Stimulated activated naive B cell treated with anti-CD40 and anti-IgM and Interleukin-4, amounts not matched to agents 10 μg/mL and 1 μg/mL and 100 μg/mL, for 72 hours (primary cell): ENCODE data around the gene BICD1.
A peak's percentile ranks its signal among the peaks of the same experiment; 100 is the strongest.

ENCODE experiments used
- ATAC-seq, 2 donors: fragments of 150-1000 bp; cut with Tn5 transposase; replicated peaks; 2 replicates each; pipeline ENCODE4 v1.10.0; 2021; ENCODE audit warnings: moderate library complexity in 1 of 2
- DNase-seq: peaks from one replicate; pipeline ENCODE4 v3.0.0; 2021
- H3K27ac Mint-ChIP-seq: one replicate; pipeline ENCODE4 v1.8.0; 2022; ENCODE audit warnings: mild to moderate bottlenecking, mixed read lengths
- H3K27me3 Mint-ChIP-seq, 2 donors: one replicate each; pipeline ENCODE4 v1.8.0; 2022; ENCODE audit warnings: mixed read lengths in 2 of 2
- H3K36me3 Mint-ChIP-seq, 2 donors: one replicate each; pipeline ENCODE4 v1.8.0; 2022; ENCODE audit warnings: mixed read lengths in 2 of 2, mild to moderate bottlenecking in 1 of 2
- H3K4me1 Mint-ChIP-seq, 2 donors: one replicate each; pipeline ENCODE4 v1.8.0; 2022; ENCODE audit warnings: mixed read lengths in 2 of 2, mild to moderate bottlenecking in 1 of 2
- H3K4me3 Mint-ChIP-seq, 2 donors: one replicate each; pipeline ENCODE4 v1.8.0; 2022; ENCODE audit warnings: mild to moderate bottlenecking in 2 of 2, mixed read lengths in 2 of 2, moderate library complexity in 1 of 2
- H3K9me3 Mint-ChIP-seq, 2 donors: one replicate each; pipeline ENCODE4 v1.8.0; 2022; ENCODE audit warnings: mixed read lengths in 2 of 2, mild to moderate bottlenecking in 1 of 2

The BICD1 gene

GRCh38 chr12:32382226-32382625, 275.6 kb downstream of the BICD1 start:
- H3K9me3 Mint-ChIP-seq = no peaks in the 10 kb centered on the region
- DNase-seq (no peak), ATAC-seq (no peak)
- H3K27ac Mint-ChIP-seq = no peak overlapping the region
- no peaks in the 10 kb centered on the region for H3K36me3 Mint-ChIP-seq
- H3K27me3 Mint-ChIP-seq = no peaks in the 10 kb centered on the region
- H3K4me1 Mint-ChIP-seq = no peaks in the 10 kb centered on the region
- no peak overlapping the region for H3K4me3 Mint-ChIP-seq

GRCh38 chr12:32390572-32391219, 284.0 kb downstream of the BICD1 start:
- Mint-ChIP-seq H3K9me3 (no peaks in the 10 kb centered on the region), H3K27ac (peak overlapping the region; percentile 75), H3K4me3 (peak overlapping the region; percentile 80 to 85), H3K27me3 (peaks cover 5 to 20% of the 10 kb centered on the region in 2 donors), H3K36me3 (peaks cover 0 to 3% of the 10 kb centered on the region in 2 donors), H3K4me1 (peaks cover 0 to 6% of the 10 kb centered on the region in 2 donors)
- ATAC-seq (peak; percentile 83 to 88), DNase-seq (peak; percentile 11)

GRCh38 chr12:32395026-32395425, 288.4 kb downstream of the BICD1 start:
- Mint-ChIP-seq H3K4me3 (no peak overlapping the region), H3K27ac (no peak overlapping the region), H3K4me1 (peaks cover 0 to 12% of the 10 kb centered on the region in 2 donors), H3K36me3 (peaks cover 0 to 3% of the 10 kb centered on the region in 2 donors), H3K9me3 (no peaks in the 10 kb centered on the region), H3K27me3 (peaks cover 12 to 38% of the 10 kb centered on the region in 2 donors)
- ATAC-seq (no peak), DNase-seq (no peak)

GRCh38 chr12:32397696-32398095, 291.0 kb downstream of the BICD1 start:
- DNase-seq = no peak
- no peak overlapping the region for H3K4me3 Mint-ChIP-seq
- no peaks in the 10 kb centered on the region for H3K9me3 Mint-ChIP-seq
- no peak for ATAC-seq
- peaks cover 21 to 37% of the 10 kb centered on the region in 2 donors for H3K27me3 Mint-ChIP-seq
- no peaks in the 10 kb centered on the region for H3K36me3 Mint-ChIP-seq
- H3K4me1 Mint-ChIP-seq = peaks cover 2 to 9% of the 10 kb centered on the region in 2 donors
- H3K27ac Mint-ChIP-seq = no peak overlapping the region

DNA sequence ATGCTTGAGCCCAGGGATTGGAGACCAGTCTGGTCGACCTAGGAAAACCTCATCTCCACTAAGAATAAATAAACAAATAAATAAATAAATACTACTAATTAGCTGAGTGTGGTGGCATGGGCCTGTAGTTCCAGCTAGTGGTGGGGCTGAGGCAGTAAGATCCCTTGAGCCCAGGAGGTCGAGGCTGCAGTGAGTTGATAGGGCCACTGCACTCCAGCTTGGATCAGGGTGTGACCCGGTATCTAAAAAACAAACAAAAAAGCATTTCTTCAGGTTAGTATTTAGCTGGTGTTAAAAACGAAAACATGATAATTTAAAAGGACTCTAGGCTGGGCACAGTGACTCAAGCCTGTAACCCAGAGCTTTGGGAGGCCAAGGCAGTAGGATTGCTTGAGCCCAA, 291.5 kb downstream of the BICD1 start:
- no peak for DNase-seq

GRCh38 chr12:32398816-32399369, 292.2 kb downstream of the BICD1 start:
- ATAC-seq = no peak

More for the DNA sequence above, 291.5 kb downstream of the BICD1 start:
- no peak for ATAC-seq
- no peak overlapping the region for H3K4me3 Mint-ChIP-seq
- H3K27me3 Mint-ChIP-seq = peaks cover 21 to 37% of the 10 kb centered on the region in 2 donors
- no peak overlapping the region for H3K27ac Mint-ChIP-seq
- no peaks in the 10 kb centered on the region for H3K36me3 Mint-ChIP-seq
- peaks cover 2 to 13% of the 10 kb centered on the region in 2 donors for H3K4me1 Mint-ChIP-seq
- no peaks in the 10 kb centered on the region for H3K9me3 Mint-ChIP-seq

DNA sequence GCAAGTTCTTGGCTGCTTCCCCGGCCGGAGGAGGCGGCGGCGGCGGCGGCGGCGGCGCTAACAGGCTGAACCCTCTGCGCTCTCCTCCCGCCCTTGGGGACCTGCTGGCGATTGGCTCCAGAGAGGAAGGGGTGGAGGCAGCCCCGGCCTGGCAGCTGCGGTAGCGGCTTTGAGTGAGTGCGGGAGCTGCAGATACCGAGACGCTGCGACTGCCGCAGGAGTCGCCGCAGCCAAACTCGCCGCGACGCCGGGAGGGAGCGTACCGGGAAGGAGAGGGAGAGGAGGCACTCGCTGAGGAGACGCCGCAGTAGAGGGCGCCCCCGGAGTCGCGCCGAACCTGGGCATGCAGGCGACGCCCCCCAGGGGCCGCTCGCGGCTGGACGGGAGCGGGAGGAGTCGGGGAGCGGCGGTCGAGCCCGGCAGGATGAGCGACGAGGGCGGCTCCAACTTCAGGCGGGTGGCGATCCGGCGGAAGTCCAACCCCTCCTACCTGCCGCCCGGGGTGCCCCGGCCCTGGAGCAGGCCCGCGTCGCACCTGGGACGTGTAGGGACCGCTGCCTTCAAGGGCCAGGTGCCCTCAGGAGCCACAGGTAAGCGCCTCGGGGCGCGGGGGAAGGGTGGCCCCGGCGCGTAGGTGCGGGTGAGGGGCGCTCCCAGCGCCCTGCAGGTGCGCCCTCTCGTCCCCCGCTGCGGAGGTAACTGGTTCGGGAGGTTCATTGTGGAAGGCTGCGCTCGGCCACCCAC, 292.9 kb downstream of the BICD1 start, which contains the start of gene FGD4:
FGD4 (plus strand) TSS at position 189 of the 744 bp plus-strand sequence.
- peak within 1 kb of the TSS; percentile 87 for H3K27ac Mint-ChIP-seq
- H3K4me3 Mint-ChIP-seq = peak within 1 kb of the TSS; percentile 87 to 98
- peak; percentile 42 for DNase-seq
- H3K36me3 Mint-ChIP-seq = no peaks in the 10 kb centered on the region
- H3K27me3 Mint-ChIP-seq = peaks cover 24 to 37% of the 10 kb centered on the region in 2 donors
- peak; percentile 92 to 94 for ATAC-seq
- H3K9me3 Mint-ChIP-seq = no peaks in the 10 kb centered on the region
- peaks cover 2 to 13% of the 10 kb centered on the region in 2 donors for H3K4me1 Mint-ChIP-seq

More at GRCh38 chr12:32398816-32399369, 292.2 kb downstream of the BICD1 start:
- Mint-ChIP-seq H3K4me1 (peaks cover 2 to 13% of the 10 kb centered on the region in 2 donors), H3K27ac (no peak overlapping the region), H3K9me3 (no peaks in the 10 kb centered on the region), H3K27me3 (peaks cover 23 to 37% of the 10 kb centered on the region in 2 donors), H3K36me3 (no peaks in the 10 kb centered on the region), H3K4me3 (peak overlapping the region; percentile 87 to 98)
- DNase-seq = no peak

- H3K9me3 Mint-ChIP-seq = no peaks in the 10 kb centered on the region
- ATAC-seq = no peak
- peak overlapping the region; percentile 55 to 87 for H3K4me3 Mint-ChIP-seq
- H3K27ac Mint-ChIP-seq = no peak overlapping the region
- H3K4me1 Mint-ChIP-seq = peaks cover 2 to 13% of the 10 kb centered on the region in 2 donors
- DNase-seq = no peak
- peaks cover 24 to 37% of the 10 kb centered on the region in 2 donors for H3K27me3 Mint-ChIP-seq
- H3K36me3 Mint-ChIP-seq = no peaks in the 10 kb centered on the region
Observed at GRCh38 chr12:32400114-32400672, 293.5 kb downstream of the BICD1 start.

GRCh38 chr12:32400866-32401265, 294.2 kb downstream of the BICD1 start:
- Mint-ChIP-seq H3K27ac (no peak overlapping the region), H3K36me3 (no peaks in the 10 kb centered on the region), H3K27me3 (peaks cover 24 to 37% of the 10 kb centered on the region in 2 donors), H3K4me3 (no peak overlapping the region), H3K4me1 (peaks cover 2 to 13% of the 10 kb centered on the region in 2 donors), H3K9me3 (no peaks in the 10 kb centered on the region)
- no peak for DNase-seq
- no peak for ATAC-seq

DNA sequence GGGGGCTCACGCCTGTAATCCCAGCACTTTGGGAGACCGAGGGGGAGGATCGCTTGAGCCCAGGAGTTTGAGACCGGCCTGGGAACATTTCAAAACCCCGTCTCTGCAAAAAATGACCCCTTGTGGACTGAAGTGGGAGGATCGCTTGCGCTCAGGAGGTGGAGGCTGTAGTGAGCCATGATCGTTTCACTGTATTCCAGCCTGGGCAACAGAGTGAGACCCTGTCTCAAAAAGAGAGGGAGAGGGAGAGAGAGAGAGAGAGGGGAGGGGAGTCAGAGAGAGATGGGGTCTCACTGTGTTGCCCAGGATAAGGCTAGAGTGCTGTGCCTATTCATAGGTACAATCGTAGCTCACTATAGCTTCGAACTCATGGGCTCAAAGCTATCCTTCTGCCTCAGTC, 295.5 kb downstream of the BICD1 start:
- DNase-seq (no peak), ATAC-seq (no peak)
- no peak overlapping the region for H3K27ac Mint-ChIP-seq
- H3K4me1 Mint-ChIP-seq = peaks cover 2 to 13% of the 10 kb centered on the region in 2 donors
- H3K27me3 Mint-ChIP-seq = peaks cover 25 to 38% of the 10 kb centered on the region in 2 donors
- no peaks in the 10 kb centered on the region for H3K36me3 Mint-ChIP-seq
- no peak overlapping the region for H3K4me3 Mint-ChIP-seq
- no peaks in the 10 kb centered on the region for H3K9me3 Mint-ChIP-seq

DNA sequence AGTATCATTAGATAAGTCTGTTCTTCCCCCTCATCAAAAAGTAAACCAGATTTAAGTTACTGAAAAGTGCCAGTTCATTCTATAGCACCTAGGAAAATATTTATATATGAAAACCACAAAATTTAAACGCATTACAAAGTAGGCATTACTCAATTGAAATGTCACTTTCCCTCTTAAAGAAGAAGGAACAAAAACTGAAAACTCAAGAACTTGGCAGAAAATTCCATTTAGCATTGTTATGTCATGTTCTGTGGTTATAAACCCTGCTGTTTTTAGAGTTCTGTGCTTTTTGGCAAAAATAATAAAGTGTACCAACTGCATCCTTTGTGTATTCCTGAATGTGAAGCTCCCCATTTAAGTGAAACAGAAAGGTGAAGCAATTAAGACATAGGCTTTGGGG, 296.3 kb downstream of the BICD1 start:
- Mint-ChIP-seq H3K4me3 (no peak overlapping the region), H3K9me3 (no peaks in the 10 kb centered on the region), H3K4me1 (peaks cover 2 to 13% of the 10 kb centered on the region in 2 donors), H3K27ac (no peak overlapping the region), H3K27me3 (peaks cover 28 to 38% of the 10 kb centered on the region in 2 donors), H3K36me3 (no peaks in the 10 kb centered on the region)
- DNase-seq (no peak), ATAC-seq (no peak)

GRCh38 chr12:32407795-32408194, 301.1 kb downstream of the BICD1 start:
- no peak for DNase-seq
- Mint-ChIP-seq H3K36me3 (no peaks in the 10 kb centered on the region), H3K27me3 (peaks cover 18 to 20% of the 10 kb centered on the region in 2 donors), H3K27ac (no peak overlapping the region), H3K4me3 (no peak overlapping the region), H3K4me1 (peaks cover 0 to 9% of the 10 kb centered on the region in 2 donors), H3K9me3 (no peaks in the 10 kb centered on the region)
- no peak for ATAC-seq

GRCh38 chr12:32413412-32413811, 306.8 kb downstream of the BICD1 start:
- ATAC-seq (no peak), DNase-seq (no peak)
- Mint-ChIP-seq H3K9me3 (no peaks in the 10 kb centered on the region), H3K36me3 (no peaks in the 10 kb centered on the region), H3K27ac (no peak overlapping the region), H3K27me3 (peaks cover 8 to 10% of the 10 kb centered on the region in 2 donors), H3K4me3 (no peak overlapping the region), H3K4me1 (peaks cover 0 to 6% of the 10 kb centered on the region in 2 donors)

DNA sequence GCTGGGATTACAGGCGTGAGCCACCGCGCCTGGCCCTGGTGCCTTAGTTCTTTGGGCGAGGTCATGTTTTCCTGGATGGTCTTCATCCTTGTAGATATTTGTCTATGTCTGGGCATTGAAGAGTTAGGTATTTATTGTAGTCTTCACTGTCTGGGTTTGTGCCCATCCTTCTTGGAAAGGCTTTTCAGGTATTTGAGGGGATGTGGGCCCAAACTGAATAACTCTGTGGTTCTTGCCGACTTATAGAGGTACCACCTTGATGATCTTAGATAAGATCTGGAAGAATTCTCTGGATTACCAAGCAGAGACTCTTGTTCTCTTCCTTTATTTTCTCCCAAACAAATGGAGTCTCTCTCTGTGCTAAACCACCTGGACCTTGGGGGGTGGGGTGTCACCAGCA, 311.6 kb downstream of the BICD1 start:
- no peak overlapping the region for H3K27ac Mint-ChIP-seq
- peaks cover 0 to 2% of the 10 kb centered on the region in 2 donors for H3K4me1 Mint-ChIP-seq
- no peak for DNase-seq
- H3K4me3 Mint-ChIP-seq = no peak overlapping the region
- ATAC-seq = no peak
- H3K36me3 Mint-ChIP-seq = no peaks in the 10 kb centered on the region
- H3K27me3 Mint-ChIP-seq = no peaks in the 10 kb centered on the region
- no peaks in the 10 kb centered on the region for H3K9me3 Mint-ChIP-seq
